Esophagus muscularis mucosa (tissue), 4 donors: ENCODE data around the gene ATG3. TPM values are rescaled to one million over a fixed set of nuclear protein-coding genes. Genes with fewer than 3 reads are reported as not detected.

Source experiments
- DNase-seq: peaks from one replicate; pipeline ENCODE4 v3.0.0-alpha.2; 2017; ENCODE audit errors: extremely low spot score
- H3K27ac ChIP-seq, 4 donors: fragments of 200-600 bp; sonication (generic); replicated peaks in 1 of 4; 1 replicate in 3 of 4; 2 replicates in 1 of 4; pipeline ENCODE4 v1.5.1; 2016 to 2019; ENCODE audit warnings: mild to moderate bottlenecking in 1 of 4
- H3K27me3 ChIP-seq, 4 donors: fragments of 200-600 bp; sonication (generic); one replicate each; pipeline versions ENCODE4 v1.5.1 to v1.6.0; 2016 to 2019
- H3K36me3 ChIP-seq, 4 donors: fragments of 200-600 bp; sonication (generic); one replicate each; pipeline ENCODE4 v1.5.1; 2016 to 2019
- H3K4me1 ChIP-seq, 4 donors: fragments of 200-600 bp; sonication (generic); one replicate each; pipeline ENCODE4 v1.5.1; 2016 to 2019
- H3K4me3 ChIP-seq, 4 donors: fragments of 200-600 bp; sonication (generic); 1 replicate in 2 of 4; 2 replicates in 2 of 4; pipeline ENCODE4 v1.5.1; 2016 to 2019; ENCODE audit warnings: mild to moderate bottlenecking in 4 of 4, moderate library complexity in 1 of 4
- H3K9me3 ChIP-seq, 4 donors: fragments of 200-600 bp; sonication (generic); 1 replicate in 3 of 4; 2 replicates in 1 of 4; pipeline ENCODE4 v1.5.1; 2016 to 2019
- CTCF ChIP-seq, 3 experiments: fragments of 200-600 bp in 2 of 3; fragments of 450-650 bp in 1 of 3; sonication (generic) in 2 of 3; IDR thresholded peaks; one replicate each; pipeline ENCODE4 v1.5.1; 2017 to 2019; ENCODE audit warnings: antibody characterized with exemption in 3 of 3, mild to moderate bottlenecking in 2 of 3, moderate library complexity in 1 of 3
- EP300 ChIP-seq: sonication (generic); formaldehyde crosslinking; IDR thresholded peaks from one replicate; pipeline ENCODE4 v1.6.1; 2017; ENCODE audit warnings: antibody characterized with exemption
- POLR2A ChIP-seq: fragments of 450-650 bp; IDR thresholded peaks from one replicate; pipeline ENCODE4 v1.6.1; 2017; ENCODE audit warnings: antibody characterized with exemption, moderate library complexity, mild to moderate bottlenecking, low read depth
- POLR2AphosphoS5 ChIP-seq, 2 donors: sonication (generic); formaldehyde crosslinking; IDR thresholded peaks; one replicate each; pipeline ENCODE4 v1.6.1; 2017; ENCODE audit warnings: antibody characterized with exemption in 2 of 2
- WGBS: methylation state at CpG from one replicate; pipeline ENCODE4 v1.1.5; 2018; 5-methylcytosine and 5-hydroxymethylcytosine counted together
- intact Hi-C: fragments of 100-400 bp; cut with DNase I; formaldehyde crosslinking; loops from one replicate; pipeline ENCODE4 v1.15.1; 2023
- total RNA-seq, 4 donors: library from RNA; depleted of rRNA; stranded (reverse); fragments of >200 nt; gene quantifications; one replicate each; pipeline versions ENCODE4 v1.1.0 to v1.2.1, GENCODE V29; 2016

Gene ATG3
- total RNA-seq, 4 donors from 2014 or later, result 41.3 to 60.3 (median 57.2) TPM

DNA sequence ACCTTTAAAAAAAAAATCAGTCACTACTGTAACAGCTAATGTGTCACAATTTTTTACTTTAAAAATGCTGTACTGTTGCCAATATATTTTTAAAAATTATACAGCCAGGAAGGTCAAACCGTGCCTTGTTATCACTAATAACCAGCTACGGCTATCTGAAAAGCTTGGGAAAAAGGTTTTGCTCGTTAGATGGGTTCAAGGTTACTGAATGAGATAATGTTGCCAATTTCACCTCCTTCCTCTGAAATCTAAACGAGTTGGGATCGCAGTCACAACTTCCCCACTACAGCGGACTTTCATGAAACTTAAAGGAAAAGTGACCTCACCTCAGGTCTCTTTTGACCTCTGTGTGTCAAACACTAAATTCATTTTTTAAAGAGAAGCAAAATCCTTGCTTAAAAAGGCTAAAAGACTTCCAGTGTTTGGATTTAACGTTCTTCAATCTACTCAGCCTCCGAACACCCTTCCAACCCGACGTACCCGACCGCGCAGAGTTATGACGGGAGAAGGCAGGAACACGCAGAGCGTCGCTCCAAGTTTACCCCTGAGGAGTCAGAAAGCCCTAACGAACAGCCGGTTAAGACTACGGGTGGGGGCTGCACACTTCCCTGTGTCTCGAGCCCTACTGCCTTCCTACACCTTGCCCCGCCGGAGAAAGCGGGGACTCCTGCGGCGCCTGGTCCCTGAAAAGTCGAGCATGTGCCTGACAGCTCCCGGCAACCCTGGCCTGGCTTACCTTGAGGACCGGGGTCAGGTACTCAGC lies 860 bp downstream of the ATG3 start:
- Histone ChIP-seq H3K9me3 (no peaks in the 10 kb centered on the region), H3K4me1 (peaks cover 22 to 47% (median 41%) of the 10 kb centered on the region in 4 donors), H3K36me3 (peaks cover 0 to 25% (median 9%) of the 10 kb centered on the region in 4 donors), H3K4me3 (peak overlapping the region; percentile 84 to 95 (median 90)), H3K27me3 (no peaks in the 10 kb centered on the region), H3K27ac (peak overlapping the region; percentile 94 to 98 (median 94))
- no peak for DNase-seq
- TF ChIP-seq POLR2A, result no peak
- peak in 1 of 2 donors; percentile 59 for TF ChIP-seq POLR2AphosphoS5 (IDR thresholded peaks at IDR 0.05)
- TF ChIP-seq EP300, result no peak
- under 1% methylated on average over 28 of the region's 29 CpGs for WGBS
- intact Hi-C loops, result loop anchor here (5.0 kb wide), 2 partner anchors 76 to 431 kb away; partner anchors contain the start of gene GTPBP8

- intact Hi-C loops, result loop anchor here (5.0 kb wide), 2 partner anchors 77 to 432 kb away; partner anchors contain the start of gene GTPBP8
These were observed 1.5 kb downstream of the ATG3 start for GRCh38 chr3:112560307-112560706.

DNA sequence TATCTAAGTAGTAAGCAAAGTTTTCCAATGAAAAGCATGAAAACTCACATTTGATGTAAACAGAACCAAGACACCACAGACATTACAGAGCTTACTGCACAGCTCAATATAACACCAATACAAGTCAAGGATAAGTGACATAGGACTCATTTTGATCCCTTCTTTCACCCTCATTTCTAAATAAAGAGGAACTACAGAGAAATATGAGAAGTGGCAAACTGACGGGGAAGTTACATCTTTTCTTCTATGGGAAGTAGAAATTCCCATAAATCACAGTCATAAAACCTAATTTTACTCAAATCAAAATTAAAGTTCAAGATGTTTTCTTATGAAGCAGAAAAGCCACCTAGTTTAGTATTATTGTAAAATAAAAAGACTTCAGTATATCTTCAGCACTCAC lies 3.8 kb downstream of the ATG3 start:
- TF ChIP-seq POLR2A, result no peak
- TF ChIP-seq EP300, result no peak
- TF ChIP-seq POLR2AphosphoS5 (IDR thresholded peaks at IDR 0.05), result no peak
- no peak for TF ChIP-seq CTCF (IDR thresholded peaks at IDR 0.05)
- 72% methylated on average over 1 of the region's 1 CpG for WGBS
- H3K4me3 ChIP-seq, result no peak overlapping the region
- DNase-seq, result no peak
- peaks cover 0 to 10% (median 2%) of the 10 kb centered on the region in 4 donors for H3K36me3 ChIP-seq
- no peaks in the 10 kb centered on the region for H3K9me3 ChIP-seq
- H3K27me3 ChIP-seq, result no peaks in the 10 kb centered on the region
- no peak overlapping the region for H3K27ac ChIP-seq
- H3K4me1 ChIP-seq, result peaks cover 16 to 50% (median 35%) of the 10 kb centered on the region in 4 donors
- intact Hi-C loops, result no loop called here

More at GRCh38 chr3:112560307-112560706, 1.5 kb downstream of the ATG3 start:
- no peak for DNase-seq
- Histone ChIP-seq H3K4me1 (peaks cover 22 to 53% (median 46%) of the 10 kb centered on the region in 4 donors), H3K36me3 (peaks cover 0 to 19% (median 6%) of the 10 kb centered on the region in 4 donors), H3K9me3 (no peaks in the 10 kb centered on the region), H3K27me3 (no peaks in the 10 kb centered on the region), H3K4me3 (peak overlapping the region; percentile 84 to 95 (median 90)), H3K27ac (peak overlapping the region in 3 of 4 donors; percentile 94 to 98 (median 95))
- TF ChIP-seq CTCF (IDR thresholded peaks at IDR 0.05) (no peak), EP300 (no peak), POLR2A (no peak), POLR2AphosphoS5 (IDR thresholded peaks at IDR 0.05) (no peak)
- WGBS, result 26% methylated on average over 2 of the region's 2 CpGs

DNA sequence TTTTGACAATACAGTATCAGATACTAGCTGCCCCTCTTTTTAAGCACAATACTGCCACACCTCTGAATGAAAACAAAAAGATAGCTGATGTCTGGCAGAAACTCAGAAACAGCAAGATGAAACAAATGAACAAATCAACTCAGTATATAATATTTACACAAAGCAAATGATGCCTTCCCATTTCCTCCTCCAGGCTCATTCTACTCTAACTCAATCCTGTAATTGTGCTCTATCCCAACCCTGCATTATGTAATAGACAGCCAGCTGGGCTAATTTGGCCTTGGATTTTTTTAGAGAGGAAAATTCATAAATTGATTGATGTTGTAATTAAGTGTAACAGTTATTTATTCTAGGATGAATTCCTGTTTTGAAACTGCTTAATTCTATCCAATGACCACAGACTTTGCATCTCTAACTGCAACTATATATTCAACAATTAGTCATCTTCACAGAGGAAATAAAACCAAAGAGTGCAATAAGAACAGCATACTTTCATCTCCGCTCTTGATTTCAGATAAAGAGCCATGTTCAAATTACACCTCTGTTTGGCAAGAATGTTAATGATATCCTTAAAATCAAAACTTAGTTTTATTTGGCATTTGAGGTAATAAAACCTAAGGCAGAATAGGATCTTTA lies 6.1 kb downstream of the ATG3 start:
- intact Hi-C loops, result no loop called here
- no peak for DNase-seq
- no peaks in the 10 kb centered on the region for H3K9me3 ChIP-seq
- peaks cover 15 to 51% (median 39%) of the 10 kb centered on the region in 4 donors for H3K4me1 ChIP-seq
- H3K4me3 ChIP-seq, result no peak overlapping the region
- no peak overlapping the region for H3K27ac ChIP-seq
- peaks cover 0 to 10% (median 2%) of the 10 kb centered on the region in 4 donors for H3K36me3 ChIP-seq
- WGBS, result 84% methylated on average over 1 of the region's 1 CpG
- no peak for TF ChIP-seq CTCF (IDR thresholded peaks at IDR 0.05)
- H3K27me3 ChIP-seq, result no peaks in the 10 kb centered on the region

DNA sequence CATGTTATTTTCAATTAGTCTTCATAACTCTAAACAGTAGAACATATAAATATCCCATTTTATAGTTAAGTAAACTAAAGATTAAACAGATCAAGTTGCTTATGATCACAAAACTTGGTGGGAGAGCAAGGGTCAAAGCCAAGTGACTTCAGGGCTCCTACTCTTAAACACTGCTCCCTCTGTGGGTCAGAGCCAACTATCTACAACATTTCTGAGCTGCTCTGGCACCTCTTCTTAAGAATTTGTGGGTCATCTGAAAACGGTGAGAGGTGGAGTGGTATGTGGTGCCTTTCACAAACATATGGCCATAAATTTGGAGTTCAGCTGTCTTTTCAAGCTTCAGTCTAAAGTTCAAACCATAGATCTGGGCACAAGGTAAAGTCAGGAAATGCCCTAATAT lies 10.9 kb downstream of the ATG3 start:
- H3K9me3 ChIP-seq, result no peaks in the 10 kb centered on the region
- H3K4me3 ChIP-seq, result no peak overlapping the region
- H3K36me3 ChIP-seq, result peaks cover 16 to 42% (median 32%) of the 10 kb centered on the region in 4 donors
- intact Hi-C loops, result no loop called here
- WGBS, result 17% methylated on average over 1 of the region's 1 CpG
- H3K4me1 ChIP-seq, result peaks cover 3 to 22% (median 16%) of the 10 kb centered on the region in 4 donors
- no peak overlapping the region for H3K27ac ChIP-seq
- no peak for DNase-seq
- no peak for TF ChIP-seq EP300
- TF ChIP-seq POLR2AphosphoS5 (IDR thresholded peaks at IDR 0.05), result no peak
- TF ChIP-seq POLR2A, result no peak
- no peak for TF ChIP-seq CTCF (IDR thresholded peaks at IDR 0.05)
- no peaks in the 10 kb centered on the region for H3K27me3 ChIP-seq
